ENCODE measurements around the gene YWHAE.

- TF ChIP-seq POLR2A (IDR thresholded peaks at IDR 0.05) (no peak), CTCF (IDR thresholded peaks at IDR 0.05) (no peak)
Observed at GRCh38 chr17:1322480-1322879, 77.5 kb downstream of the YWHAE start.

Measured in uterus (tissue), 2 donors.